Measurements from ENCODE around the gene CHST1.

Gene CHST1

DNA sequence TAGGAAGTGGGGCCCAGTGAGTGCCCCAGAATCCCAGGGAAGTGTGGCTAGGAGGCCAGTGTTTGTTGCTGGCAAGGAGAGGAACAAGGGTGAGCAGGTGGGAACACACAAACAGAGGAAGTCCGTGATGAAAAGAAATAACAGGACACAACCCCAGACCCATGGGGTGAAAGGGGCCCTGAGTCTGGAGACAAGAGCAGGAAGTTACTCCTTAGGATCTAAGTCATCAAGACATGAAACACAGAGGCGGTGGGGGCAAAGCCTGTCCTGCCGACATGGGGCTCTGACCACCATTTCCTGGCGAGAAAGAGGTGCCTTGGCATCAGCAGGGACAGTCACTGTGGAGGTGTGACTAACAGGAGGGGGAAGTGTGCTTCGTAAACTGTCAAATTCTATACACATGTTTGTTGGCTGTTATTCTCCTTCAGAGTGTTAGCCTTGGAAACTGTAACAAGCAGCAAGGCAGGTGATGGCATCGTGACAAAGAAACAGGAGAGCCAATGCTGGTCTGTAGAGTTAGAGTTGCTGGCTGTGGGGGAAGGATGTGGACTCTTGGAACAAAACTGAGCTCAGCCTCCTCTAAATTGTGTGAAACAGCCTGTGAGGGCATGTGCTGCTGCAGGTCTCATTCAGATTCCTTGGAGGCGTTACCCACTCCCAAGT is 21.7 kb downstream of the CHST1 start:
- DNase-seq, result no peak

DNA sequence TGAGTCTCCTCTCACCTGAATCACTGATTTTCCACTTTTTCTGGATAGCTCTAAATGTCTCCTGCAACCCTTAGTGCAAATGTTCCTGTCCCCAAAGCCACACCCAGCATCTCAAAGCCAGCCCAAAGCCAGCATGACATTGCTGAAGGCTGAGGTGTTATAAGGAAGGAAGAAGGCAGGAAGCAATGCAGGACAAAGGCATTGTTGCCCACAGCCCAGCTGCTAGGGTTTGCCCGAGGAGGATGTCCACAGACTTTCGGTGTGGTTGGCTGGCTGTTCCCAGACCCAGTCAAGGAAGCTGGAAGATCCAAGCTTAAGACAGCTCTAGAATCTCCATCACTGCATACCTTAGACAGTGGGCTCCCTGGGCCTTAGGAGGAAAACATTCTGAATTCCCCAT is 23.5 kb downstream of the CHST1 start:
- DNase-seq, result no peak

DNA sequence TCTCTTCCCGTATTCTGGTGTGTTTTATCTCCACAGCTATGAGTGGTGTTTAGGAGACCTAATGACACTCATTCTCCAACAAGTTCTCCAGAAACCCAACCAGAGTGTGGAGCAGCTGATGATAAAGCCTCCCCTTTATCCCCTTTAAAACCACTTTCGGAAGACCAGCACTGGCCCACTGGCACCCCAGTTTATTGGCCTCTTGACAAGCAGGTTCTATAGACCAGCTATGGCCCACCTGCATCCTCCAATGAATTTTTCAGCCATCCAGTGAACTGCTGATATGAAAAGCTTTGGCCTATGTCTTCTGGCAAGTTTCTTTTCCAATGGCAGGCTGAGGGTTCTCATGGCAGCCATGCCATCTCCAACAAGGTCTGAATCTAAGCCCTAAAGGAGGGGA is 27.4 kb downstream of the CHST1 start:
- no peak for DNase-seq

DNA sequence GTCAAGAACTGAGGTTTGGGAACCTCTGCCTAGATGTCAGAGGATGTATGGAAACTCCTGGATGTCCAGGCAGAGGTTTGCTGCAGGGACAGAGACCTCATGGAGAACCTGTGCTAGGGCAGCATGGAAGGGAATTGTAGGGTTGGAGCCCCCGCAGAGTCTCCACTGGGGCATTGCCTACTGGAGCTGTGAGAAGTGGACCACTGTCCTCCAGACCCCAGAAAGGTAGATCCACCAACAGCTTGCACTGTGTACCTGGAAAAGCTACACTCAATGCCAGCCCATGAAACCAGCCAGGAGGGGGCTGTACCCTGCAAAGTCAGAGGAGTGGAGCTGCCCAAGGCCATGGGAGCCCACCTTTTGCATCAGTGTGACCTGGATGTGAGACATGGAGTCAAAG is 29.5 kb downstream of the CHST1 start:
- DNase-seq, result no peak

DNA sequence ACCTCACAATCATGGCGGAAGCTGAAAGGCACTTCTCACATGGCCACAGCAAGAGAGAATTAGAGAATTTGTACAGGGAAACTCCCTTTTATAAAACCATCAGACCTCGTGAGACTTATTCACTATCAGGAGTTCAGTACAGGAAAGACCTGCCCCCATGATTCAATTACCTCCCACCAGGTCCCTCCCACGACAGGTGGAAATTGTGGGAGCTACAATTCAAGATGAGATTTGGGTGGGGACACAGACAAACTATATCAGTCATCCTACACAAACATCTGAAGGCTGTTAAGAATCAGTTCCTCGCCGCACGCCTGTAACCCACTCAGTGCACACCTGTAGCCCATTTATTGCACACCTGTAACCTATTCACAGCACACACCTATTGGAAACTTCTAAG is 39.8 kb downstream of the CHST1 start:
- DNase-seq, result no peak

DNA sequence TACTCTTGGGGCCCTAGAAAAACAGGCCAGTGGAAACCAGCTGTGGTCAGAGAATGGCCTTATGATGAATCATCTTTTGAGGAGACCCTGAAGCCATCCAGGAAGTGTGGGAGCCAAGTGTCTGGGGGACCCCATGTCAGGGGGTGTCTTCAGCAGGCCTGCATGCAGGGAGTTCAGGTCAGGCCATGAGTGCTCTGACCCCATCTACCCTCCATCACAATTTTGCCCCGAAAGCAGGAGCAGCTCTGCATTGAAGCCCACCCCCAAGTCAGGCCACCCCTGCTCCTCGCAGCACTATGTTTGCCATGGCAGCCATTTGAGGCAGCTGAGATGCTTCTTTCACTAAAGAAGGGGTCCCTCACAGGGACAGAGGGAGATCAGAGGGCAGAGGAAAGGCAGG is 41.3 kb downstream of the CHST1 start:
- DNase-seq, result no peak

DNA sequence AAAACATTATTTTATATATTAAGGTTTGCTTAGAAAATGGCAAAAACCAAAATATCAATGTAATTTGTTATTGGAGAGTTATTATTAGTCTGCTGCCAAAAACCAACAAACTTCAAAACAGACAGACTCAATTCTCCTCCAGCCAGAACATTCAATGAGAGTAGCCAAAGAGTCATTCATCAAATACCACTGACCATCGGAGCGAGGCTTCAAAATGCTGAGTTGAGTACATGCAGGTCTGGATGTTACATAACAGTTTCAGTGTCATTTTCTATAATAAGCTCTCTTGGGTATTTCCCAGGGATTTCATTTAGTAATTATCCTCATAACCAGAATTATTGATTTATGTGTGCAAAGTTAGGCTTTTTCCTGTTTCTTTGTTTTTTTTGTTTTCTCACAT is 42.6 kb downstream of the CHST1 start:
- DNase-seq, result no peak

DNA sequence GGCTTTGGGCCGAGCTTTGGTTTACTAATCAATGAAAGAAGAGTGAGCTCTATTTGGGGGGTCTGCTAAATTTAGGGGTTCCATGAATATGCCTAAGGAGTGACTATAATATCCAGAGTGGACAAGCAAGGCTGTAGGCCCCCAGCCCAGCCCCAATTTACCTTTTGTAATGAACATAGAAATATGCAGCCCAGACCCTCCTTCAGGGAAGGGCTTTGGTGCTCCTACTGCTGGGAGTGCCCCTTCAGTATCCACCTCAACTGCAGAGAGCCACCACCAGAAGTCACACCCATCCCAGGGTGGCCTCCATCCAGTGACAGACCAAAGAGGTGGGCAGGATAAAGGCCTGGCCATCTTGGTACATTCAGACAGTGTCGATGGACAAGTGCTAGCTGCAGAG is 43.1 kb downstream of the CHST1 start:
- no peak for DNase-seq

DNA sequence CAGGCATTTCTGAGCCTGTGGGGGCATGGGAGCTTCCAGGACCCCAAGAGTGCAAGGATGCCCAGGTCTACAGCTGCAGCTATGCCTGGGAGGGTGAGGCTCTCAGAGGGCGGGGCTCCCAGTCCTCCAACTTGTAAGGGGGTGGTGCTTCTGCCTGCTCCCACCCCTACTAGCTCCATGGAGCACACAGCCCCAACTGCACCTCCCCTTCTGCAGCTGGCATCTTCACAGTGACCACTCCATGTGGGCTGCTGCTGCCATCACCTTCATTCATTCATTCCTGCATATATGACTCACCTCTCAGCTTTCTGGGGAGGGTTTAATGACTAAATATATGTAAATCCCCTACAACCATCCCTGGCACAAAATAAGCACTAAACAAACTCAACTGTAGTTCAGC is 43.8 kb downstream of the CHST1 start:
- DNase-seq, result no peak

DNA sequence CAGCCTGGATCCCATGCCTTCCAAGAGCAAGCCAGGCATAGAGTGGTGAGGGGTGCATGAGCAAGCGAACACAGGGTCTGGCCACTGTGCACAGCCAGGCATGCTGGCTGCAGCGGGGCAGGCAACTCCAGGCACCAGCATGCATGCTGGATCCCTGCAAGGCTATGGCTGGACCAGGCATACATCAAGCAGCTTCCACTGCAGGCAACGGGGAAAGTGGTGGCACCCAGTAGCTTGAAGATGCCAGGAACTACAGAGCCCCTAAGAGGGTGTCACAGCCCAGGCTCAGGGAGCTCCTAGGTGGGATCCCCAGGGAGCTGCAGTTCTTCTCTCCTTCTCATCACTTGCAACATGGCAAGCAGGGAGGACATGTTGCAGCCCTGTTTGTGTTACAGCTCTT is 45.2 kb downstream of the CHST1 start:
- DNase-seq, result no peak

DNA sequence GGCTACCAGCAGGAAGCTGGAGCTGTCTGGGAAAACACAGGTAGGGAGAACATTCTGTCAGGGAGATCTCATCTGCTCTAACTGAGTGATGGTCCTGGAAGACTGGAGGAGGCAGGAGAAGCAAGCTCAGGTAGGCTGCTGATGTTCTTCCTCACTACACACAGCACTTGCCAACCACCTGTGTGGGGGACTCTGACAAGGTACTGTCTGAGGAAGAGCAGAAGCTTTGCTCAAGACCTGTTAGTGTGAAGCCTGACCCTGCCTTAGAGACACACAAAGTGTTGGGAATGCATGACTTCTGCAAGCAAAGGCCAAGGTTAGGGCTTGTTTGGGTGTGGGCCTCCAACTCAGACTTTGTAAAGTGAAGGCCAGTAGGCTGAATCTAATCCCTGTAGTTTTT is 46.5 kb downstream of the CHST1 start:
- no peak for DNase-seq

DNA sequence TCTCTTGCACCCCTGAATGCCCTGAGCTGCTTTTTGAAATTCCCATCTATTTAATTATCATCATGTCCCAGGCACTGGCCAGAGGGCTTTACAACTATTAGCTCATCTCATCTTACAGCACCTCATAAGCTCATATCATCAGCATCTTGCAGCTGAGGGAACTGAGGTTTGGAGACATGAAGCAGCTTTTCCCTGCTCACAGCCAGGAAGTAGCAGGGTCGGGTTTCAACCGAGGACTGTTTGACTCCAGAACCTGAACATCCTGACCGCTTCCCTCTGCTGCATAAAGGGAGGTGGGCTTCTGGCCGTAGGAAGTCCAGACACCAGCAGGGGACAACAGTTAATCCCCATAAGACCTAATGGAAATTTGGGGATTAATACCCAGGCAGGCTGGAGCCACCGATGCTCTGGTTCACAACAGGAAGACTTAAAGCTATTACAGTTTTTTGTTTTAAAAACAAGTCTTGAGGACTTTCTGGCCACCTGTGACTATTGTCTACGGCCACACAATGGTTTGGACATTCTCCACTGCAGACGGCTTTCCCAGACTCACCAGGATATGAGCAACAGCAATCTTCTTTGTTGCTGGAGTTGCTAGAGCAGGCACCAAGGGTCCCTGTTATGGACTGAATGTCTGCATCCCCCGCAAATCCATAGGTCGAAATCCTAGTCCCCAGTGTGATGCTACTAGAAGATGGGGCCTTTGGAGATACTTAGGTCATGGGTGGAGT is 47.4 kb downstream of the CHST1 start:
- no peak for DNase-seq

DNA sequence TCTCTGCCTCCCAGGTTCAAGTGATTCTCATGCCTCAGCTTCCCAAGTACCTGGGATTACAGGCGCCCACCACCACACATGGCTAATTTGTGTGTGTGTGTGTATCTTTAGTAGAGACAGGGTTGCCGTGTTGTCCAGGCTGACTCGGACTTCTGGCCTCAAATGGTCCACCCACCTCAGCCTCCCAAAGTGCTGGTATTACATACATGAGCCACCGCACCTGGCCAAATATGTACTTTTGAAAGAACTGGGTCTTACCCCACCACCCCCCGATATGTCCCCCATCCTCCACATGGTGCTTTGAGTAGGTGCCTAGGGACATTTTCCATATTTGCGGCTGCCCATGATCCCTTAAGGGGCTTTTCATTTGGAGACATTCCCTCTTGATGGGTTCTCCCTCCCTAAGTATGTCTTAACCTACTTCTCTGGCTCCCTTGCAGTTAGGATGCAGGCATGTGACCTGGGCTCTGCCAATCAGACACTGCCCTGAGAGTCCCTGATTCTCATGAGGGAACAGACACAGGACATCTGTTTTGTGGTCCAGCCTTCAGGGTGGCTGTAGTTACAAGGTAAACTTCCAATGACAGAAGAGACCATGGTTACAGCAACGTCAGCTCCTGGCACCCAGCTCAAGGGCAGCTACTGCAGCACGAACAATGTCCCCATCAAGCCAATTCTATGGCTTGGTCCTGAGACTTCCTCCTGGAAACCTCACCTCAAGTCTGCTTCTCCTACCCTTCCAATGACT is 48.4 kb downstream of the CHST1 start:
- no peak for DNase-seq

DNA sequence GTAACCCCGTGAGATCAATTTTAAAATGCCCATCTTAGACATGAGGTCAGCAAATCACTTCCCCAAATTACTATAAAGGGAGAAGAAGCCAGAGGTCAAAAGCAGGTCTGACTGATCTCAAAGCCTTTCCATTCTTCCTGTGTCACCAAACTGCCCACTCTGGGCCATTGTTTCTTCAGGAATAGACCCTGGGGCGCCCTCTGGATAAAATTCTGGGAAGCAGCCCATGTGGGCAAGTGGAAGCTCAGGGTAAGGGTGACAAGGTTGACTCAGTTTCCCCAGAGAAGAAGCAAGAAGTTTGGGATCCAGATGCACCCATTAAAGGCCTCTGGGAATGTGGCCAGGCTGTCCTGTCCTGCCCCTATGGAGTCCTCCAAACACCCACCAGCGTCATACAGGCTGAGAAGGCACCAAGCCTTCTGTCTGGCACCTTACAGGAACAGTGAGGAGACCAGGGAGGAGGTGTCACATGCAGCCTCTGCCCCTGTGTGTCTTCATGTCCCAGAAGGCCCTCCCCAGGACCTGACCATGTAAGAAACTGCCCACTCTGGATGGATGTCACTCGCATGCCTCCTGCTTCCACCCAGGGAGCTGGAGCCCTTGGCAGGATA is 50.1 kb downstream of the CHST1 start:
- DNase-seq, result no peak

DNA sequence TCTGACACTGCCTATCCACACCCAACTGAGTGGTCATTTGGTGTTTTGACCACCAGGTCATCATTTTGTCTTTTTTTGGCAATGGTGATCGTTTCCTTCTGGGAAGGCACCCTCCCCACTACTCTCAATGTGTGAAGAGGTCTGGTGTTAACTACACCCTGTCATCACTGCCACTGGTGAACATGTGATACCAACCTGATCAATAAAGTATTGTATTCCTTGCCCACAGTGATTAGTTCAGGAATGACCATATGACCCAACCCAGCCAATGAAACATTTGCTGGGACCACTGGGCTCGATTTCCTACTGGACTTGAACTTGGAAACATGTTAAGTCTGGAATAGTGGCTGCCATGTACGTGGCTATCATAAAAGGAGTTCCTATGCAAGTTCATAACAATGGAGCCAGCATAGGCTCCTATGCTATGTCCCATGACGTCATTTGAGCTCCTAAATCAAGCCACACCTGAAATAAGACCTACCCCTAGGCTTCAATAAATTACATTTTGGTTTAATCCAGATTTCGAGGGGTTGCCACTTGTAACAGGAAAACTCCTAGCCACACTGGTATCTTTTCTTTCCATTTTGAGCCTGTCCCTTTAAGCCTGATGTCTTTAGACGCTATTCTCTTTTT is 51.1 kb downstream of the CHST1 start:
- no peak for DNase-seq

DNA sequence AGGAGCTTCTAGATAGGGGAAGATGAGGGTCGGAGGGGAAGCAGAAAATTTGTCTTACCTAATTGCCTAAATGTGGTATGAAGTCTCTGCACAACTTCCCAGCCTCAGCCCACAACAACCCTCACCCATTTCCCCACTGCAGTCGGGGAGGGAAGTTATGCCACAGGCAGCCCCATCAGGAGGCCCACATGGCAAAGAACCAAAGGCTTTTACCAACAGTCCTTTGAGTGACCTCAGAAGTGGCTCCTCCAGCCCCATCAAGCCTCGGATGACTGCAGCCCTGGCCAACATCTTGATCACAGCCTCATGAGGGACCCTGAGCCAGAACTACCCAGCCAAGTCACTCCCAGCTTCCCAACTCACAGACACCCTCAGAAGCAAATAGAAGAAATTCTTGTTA is 54.8 kb downstream of the CHST1 start:
- DNase-seq, result no peak

DNA sequence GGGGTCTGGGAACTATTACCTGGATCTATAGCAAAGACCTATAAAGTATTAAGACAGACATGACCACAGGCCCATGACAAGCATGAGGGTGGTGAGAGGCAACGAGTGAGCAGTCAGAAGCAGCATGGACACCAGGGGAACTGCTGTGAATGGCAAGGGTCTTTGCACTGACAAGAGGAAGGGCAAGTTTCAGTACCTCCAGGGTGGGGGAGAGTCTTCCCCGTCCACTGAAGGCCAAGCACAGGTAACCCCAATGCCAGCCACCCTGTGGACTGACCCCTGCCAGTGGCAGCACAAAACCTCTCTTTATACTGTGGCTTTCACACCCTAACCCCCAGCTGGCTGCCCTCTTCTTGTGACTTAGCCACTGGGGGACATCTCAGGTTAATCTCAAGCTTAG is 55.5 kb downstream of the CHST1 start:
- no peak for DNase-seq

DNA sequence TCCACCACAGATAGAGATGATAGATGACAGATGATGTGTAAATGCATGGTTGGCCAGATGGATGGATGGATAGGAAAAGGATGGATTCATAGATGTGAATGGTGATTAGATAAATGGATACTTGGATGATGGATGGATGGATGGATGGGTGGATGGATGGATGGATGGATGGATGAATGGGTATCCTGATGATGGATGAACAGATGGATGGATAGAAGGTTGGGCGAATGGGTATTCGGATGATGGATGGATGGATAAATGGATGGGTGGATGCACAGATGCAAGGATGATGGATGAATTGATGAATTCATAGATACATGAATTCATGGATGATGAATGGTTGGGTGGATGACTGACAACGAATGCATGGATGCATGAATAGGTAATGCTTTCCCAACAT is 56.1 kb downstream of the CHST1 start:
- no peak for DNase-seq

DNA sequence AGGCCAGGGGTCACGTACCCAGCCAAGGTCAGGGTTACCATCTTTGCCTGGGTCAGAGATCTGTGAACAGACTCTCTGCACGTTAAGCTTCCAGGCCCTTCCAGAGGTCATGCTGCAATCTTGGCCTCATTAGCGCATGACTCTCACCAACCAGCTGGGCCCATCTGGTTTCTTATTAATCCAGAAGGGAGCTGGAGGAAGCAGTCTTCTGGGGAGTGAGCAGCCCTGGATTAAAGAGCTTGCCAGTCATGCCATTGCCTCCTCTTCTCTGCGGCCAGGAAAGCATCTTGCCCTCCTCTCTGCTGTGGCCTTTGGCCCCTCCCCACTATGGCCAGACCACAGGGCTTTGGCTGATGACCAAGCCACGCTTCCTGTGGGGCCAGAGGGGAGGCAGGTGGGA is 57.4 kb downstream of the CHST1 start:
- DNase-seq, result no peak

DNA sequence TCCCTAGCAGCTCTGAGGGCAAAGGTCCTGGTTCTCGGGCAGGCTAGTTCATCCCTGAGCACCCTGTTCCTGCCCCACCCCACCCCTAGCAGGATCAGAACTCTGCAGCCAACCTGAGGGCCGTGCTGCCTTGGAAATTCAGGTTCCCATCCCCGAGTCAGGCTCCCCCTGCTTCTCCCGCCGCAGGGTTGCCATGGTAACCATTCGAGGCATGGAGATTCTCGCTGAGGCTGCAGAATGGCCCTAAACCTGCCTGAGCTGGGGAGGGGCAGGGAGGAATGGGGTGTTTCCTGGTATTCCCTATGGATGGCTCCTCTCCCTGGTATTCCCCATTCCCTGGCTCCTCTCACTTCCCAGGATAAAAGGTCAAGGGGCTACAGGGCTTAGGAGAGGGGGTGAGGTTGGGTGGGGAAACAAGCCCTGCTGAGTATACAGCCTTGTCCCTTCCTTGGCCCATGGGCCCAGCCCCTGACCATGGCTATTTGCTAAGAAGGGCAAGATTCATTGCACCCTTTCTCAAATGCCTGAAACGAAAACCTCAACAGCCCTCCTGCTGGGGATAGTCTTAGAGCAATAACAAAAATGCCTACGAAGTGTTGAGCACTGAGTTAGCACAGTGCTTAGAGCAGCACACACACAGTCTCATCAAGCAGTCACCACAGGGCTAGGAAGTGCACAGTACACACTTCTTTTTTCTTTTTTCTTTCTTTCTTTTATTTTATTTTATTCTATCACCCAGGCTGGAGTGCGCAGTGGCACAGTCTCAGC is 58.7 kb downstream of the CHST1 start:
- DNase-seq, result no peak

DNA sequence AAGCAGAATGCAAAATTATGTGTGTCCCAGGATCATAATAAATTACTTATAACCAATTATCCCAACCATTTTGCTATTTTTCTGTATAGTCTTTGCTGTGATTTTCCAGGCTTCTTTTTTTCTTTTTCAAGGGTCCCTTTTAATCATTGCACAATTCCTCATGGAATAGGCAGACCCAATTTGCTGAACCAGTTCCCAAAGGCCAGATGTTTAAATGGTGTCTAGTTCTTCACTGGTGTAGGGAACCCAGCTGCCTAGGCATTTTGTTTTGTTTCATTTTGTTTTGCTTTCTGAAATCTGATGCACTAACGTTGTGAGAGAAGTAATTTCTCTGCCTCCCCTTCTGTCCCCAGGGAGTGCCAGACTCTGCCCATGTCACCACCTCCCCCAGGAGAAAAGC is 60.4 kb downstream of the CHST1 start:
- no peak for DNase-seq

DNA sequence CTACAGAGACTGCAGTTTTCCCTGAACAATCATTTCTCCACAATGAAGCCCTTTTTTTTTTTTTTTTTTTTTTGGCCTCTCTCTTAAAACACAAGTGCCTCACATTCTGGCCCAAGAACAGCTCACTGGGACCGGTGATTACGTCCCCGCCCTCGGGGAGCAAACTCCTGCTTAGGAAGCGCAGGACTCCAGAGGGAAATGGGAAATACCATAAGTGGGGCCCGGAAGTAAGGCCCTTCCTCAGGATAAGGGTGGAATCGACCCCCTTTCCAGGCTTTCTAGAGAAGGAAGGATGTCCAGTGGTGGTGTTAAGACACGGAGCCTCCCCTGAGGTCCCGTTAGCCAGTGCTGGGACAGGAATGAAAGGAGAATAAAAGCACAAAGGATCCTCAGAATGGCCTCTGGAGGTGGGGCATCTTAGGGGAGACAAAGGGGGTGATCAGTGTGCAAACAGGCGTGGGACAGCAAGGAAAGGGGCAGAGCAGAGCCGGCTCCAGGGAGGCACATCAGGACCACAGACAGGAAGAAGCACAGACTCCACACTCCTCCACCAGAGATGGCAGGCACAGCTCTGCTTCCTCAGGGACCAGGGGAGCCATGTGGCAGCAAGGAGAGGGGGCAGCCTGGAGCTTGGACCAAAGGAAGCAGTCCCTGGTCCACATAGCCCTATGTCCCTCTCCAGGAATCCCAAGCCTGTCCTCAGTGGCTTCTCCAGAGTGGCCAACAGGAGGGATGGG is 61.3 kb downstream of the CHST1 start:
- no peak for DNase-seq
